Fibroblast of mammary gland (primary cell): Measurements from ENCODE around the gene CEP112.
A peak's percentile ranks its signal among the peaks of the same experiment; 100 is the strongest.
"Not testable (repeated sequence)": the region's sequence is repeated elsewhere in the genome, so short reads cannot be mapped to it uniquely, and the experiment has no call there.

Source experiments
- DNase-seq: peaks from one replicate; pipeline ENCODE4 v3.0.0-alpha.2; 2010; ENCODE audit warnings: low read depth
- H3K4me3 ChIP-seq: 2 replicates; pipeline ENCODE4 v1.5.1; 2011; ENCODE audit warnings: low read depth, mild to moderate bottlenecking, low read length, moderate library complexity; ENCODE audit not compliant: control insufficient read depth
- TF ChIP-seq, protein P1 (sequence below): conservative IDR thresholded peaks from 2 replicates; pipeline ENCODE4 v1.5.1; 2011; ENCODE audit warnings: low read depth, low read length, inconsistent platforms; ENCODE audit not compliant: control insufficient read depth, insufficient read depth

The CEP112 gene

DNA sequence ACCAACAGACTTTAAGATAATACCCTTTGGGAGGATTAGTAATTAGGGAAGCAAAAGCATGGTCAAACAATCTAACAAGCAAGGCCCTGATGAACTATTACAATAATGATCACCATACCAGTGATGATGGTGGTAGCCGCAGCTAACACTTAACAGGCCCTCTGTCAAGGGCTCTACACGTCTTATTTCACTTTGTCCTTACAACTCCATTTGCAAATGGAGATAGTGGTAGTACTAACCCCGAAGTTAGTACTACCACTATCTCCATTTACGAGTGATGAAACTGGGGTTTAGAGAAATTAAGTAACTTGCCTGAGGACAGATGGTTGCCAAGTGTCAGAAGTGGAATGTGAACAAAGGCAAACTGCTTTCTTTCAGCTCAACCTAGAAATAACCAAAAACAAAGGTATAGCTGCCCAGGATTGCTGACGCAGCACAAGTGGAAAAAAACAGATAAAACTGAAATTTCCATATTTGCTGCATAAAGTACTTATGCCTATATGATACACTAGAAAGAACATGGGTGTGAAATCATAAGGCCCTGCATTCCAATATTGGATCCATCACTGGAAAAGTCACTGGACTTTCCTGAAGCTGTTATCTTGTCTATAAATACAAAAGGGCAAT lies 24.6 kb downstream of the CEP112 start:
- TF ChIP-seq, protein P1, sequence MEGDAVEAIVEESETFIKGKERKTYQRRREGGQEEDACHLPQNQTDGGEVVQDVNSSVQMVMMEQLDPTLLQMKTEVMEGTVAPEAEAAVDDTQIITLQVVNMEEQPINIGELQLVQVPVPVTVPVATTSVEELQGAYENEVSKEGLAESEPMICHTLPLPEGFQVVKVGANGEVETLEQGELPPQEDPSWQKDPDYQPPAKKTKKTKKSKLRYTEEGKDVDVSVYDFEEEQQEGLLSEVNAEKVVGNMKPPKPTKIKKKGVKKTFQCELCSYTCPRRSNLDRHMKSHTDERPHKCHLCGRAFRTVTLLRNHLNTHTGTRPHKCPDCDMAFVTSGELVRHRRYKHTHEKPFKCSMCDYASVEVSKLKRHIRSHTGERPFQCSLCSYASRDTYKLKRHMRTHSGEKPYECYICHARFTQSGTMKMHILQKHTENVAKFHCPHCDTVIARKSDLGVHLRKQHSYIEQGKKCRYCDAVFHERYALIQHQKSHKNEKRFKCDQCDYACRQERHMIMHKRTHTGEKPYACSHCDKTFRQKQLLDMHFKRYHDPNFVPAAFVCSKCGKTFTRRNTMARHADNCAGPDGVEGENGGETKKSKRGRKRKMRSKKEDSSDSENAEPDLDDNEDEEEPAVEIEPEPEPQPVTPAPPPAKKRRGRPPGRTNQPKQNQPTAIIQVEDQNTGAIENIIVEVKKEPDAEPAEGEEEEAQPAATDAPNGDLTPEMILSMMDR = no peak
- DNase-seq = no peak
- no peak overlapping the region for H3K4me3 ChIP-seq

DNA sequence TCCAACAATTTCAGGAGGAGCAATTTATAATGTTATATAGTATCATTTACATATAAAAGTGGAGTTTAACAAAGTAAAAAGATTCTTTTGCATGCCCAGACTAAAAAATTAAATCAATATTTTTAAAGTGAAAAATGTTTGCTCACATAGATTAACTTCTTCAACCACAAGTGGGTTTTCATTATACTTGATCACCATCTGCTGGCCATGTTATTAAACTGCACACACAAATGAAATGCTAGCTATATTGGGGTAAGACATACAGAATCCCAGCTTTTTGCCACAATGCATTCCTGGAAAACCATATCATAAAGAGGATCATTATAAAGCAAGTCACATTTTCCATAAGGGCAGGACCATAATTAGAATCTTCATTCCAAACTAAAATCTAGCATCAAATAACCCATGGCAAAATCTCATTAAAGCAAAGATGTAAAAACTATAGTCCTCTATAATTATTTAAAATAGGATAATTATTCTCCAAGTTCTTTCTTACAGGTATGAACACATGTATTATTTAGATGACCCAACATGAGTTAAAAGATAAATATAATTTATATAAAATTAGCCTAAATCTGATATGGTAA lies 26.3 kb downstream of the CEP112 start:
- no peak overlapping the region for H3K4me3 ChIP-seq
- TF ChIP-seq, protein P1 = peak; percentile 67
- DNase-seq = peak; percentile 76

DNA sequence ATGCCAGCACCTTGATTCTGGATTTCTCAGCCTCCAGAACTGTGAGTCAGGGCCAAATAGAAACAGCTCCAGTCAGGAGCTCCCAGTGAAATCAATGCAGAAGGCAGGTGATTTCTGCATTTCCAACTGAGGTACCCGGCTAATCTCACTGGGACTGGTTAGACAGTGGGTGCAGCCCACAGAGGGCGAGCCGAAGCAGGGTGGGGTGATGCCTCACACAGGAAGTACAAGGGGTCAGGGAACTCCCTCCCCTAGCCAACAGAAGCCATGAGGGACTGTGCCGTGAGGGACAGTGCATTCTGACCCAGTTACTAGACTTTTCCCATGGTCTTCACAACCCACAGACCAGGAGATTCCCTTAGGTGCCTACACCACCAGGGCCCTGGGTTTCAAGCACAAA lies 36.9 kb downstream of the CEP112 start:
- not testable (repeated sequence) for DNase-seq, H3K4me3 ChIP-seq

DNA sequence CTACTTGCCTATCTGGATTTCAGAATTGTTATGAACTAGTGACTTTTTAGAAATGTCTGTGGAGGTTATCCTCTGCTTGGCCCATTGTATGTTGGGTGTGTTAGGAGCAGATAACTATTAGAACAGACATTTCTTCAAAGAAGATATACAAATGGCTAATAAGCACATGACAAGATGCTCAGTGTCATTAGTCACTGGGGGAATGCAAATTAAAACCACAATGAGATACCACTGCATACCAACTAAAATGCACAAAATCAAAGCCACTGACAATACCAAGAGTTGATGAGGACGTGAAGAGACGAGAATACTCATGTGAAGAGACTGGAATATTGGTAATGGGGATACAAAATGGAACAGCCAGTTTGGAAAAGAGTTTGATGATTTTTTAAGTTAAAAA lies 39.2 kb downstream of the CEP112 start:
- peak; percentile 50 for DNase-seq
- TF ChIP-seq, protein P1 = no peak
- H3K4me3 ChIP-seq = no peak overlapping the region

DNA sequence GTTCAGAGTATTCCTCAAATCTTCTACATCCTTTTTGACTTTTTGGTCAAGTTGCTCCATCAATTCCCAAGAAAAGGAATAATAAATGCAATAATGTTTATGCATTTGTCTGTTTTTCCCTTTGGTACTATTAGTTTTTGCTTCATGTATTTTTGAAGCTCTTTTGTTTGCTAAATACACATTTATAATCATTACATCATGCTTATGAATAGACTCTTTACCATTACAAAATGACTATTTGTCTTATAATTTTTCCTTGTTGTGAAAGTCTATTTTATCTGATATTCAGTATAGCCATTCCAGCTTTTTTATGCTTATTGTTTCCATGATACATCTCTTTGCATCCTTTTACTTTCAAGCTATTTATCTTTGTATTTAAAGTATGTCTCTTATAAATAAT lies 41.2 kb downstream of the CEP112 start:
- DNase-seq = no peak
- TF ChIP-seq, protein P1 = no peak
- no peak overlapping the region for H3K4me3 ChIP-seq

DNA sequence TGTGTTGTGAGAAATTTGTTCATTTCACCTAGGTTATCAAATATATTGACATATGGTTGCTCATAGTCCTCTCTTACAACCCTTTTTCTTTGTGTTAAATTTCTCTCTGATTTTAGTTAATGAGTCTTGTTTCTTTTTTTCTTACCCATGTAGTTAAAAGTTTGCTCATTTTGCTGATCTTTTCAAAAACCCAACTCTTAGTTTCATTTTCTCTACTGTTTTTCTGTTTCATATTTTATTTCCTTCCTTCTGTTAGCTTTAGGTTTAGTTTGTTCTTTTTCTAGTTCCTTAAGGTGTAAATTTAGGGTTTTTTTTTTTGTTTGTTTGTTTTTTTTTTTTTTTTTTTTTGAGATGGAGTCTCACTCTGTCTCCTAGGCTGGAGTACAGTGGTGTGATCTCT lies 42.4 kb downstream of the CEP112 start:
- DNase-seq = no peak
- TF ChIP-seq, protein P1 = no peak
- no peak overlapping the region for H3K4me3 ChIP-seq

DNA sequence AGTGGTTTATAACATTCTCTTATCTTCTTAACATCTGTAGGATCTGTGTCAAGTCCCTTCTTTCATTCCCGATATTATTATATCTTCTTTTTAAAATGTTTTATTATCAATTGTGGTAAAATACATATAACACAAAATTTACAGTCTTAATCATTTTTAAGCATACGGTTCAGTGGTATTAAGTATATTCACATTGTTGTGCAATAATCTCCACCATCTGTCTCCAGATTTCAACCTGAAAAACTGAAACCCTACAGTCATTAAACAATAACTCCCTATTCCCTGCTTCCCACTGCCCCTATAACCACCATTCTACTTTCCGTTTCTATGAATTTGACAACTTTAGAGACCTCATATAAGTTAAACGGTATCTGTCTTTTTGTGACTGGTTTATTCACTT lies 45.5 kb downstream of the CEP112 start:
- no peak for DNase-seq
- H3K4me3 ChIP-seq = no peak overlapping the region
- TF ChIP-seq, protein P1 = no peak
